ENCODE results near the gene TMEM209.

- TF ChIP-seq CTCF (IDR thresholded peaks at IDR 0.05) (no peak), POLR2A (IDR thresholded peaks at IDR 0.05) (no peak)
These were observed 73.0 kb downstream of the TMEM209 start for GRCh38 chr7:130131964-130132875.

Data from right lobe of liver (tissue), 4 donors.